DMS153 (cell line): Measurements from ENCODE around the gene COL15A1.
"Not testable (repeated sequence)": the region's sequence is repeated elsewhere in the genome, so short reads cannot be mapped to it uniquely, and the experiment has no call there.

Experiments
- DNase-seq: peaks from one replicate; lab custom pipeline; 2025; lab: John Stamatoyannopoulos, UW

Gene COL15A1

GRCh38 chr9:98994172-98995058 is 50.7 kb downstream of the COL15A1 start:
- no peak for DNase-seq

GRCh38 chr9:98995059-98995671 is 51.5 kb downstream of the COL15A1 start:
- DNase-seq: no peak

- no peak for DNase-seq
Observed at GRCh38 chr9:98995971-98996504, 52.3 kb downstream of the COL15A1 start.

- DNase-seq: no peak
Observed at GRCh38 chr9:98997604-98998003, 53.9 kb downstream of the COL15A1 start.

- no peak for DNase-seq
Observed at GRCh38 chr9:98998441-98999151, 54.9 kb downstream of the COL15A1 start.

- DNase-seq: no peak
Observed at GRCh38 chr9:98999152-98999525, 55.4 kb downstream of the COL15A1 start.

- DNase-seq: peak; percentile 31
Observed at GRCh38 chr9:99000476-99001395, 57.0 kb downstream of the COL15A1 start.

GRCh38 chr9:99001892-99002291 is 58.2 kb downstream of the COL15A1 start:
- no peak for DNase-seq

- DNase-seq: no peak
Observed at GRCh38 chr9:99002706-99003105, 59.0 kb downstream of the COL15A1 start.

- no peak for DNase-seq
Observed at GRCh38 chr9:99003308-99003707, 59.6 kb downstream of the COL15A1 start.

GRCh38 chr9:99004115-99004514 is 60.4 kb downstream of the COL15A1 start:
- no peak for DNase-seq

GRCh38 chr9:99004717-99005460 is 61.2 kb downstream of the COL15A1 start:
- no peak for DNase-seq

GRCh38 chr9:99005651-99006050 is 61.9 kb downstream of the COL15A1 start:
- DNase-seq: no peak

- no peak for DNase-seq
Observed at GRCh38 chr9:99006511-99006910, 62.8 kb downstream of the COL15A1 start.

GRCh38 chr9:99006979-99007378 is 63.3 kb downstream of the COL15A1 start:
- DNase-seq: no peak

- no peak for DNase-seq
Observed at GRCh38 chr9:99008203-99008602, 64.5 kb downstream of the COL15A1 start.

GRCh38 chr9:99010393-99010792 is 66.7 kb downstream of the COL15A1 start:
- DNase-seq: not testable (repeated sequence)

GRCh38 chr9:99011161-99011709 is 67.5 kb downstream of the COL15A1 start:
- no peak for DNase-seq

- DNase-seq: no peak
Observed at GRCh38 chr9:99012957-99013512, 69.3 kb downstream of the COL15A1 start.

- no peak for DNase-seq
Observed at GRCh38 chr9:99013550-99013949, 69.8 kb downstream of the COL15A1 start.
